Spinal cord (tissue), 10 donors: Measurements from ENCODE around the gene FAM47E. TPM values are rescaled to one million over a fixed set of nuclear protein-coding genes. Genes with fewer than 3 reads are reported as not detected.

Experiments used
- DNase-seq, 6 donors: peaks; one replicate each; pipeline versions ENCODE4 v3.0.0 to v3.0.0-alpha.2; 2013 to 2015; ENCODE audit warnings: low spot score in 6 of 6, low read depth in 4 of 6
- H3K27ac ChIP-seq: one replicate; pipeline ENCODE4 v1.5.1; 2013; ENCODE audit warnings: low read depth, low read length, control low read depth
- H3K27me3 ChIP-seq: one replicate; pipeline ENCODE4 v1.6.1; 2013; ENCODE audit warnings: low read length; ENCODE audit not compliant: control insufficient read depth, insufficient read depth
- H3K36me3 ChIP-seq: one replicate; pipeline ENCODE4 v1.6.1; 2013; ENCODE audit warnings: low read length; ENCODE audit not compliant: control insufficient read depth, insufficient read depth
- H3K4me1 ChIP-seq: one replicate; pipeline ENCODE4 v1.6.1; 2013; ENCODE audit warnings: low read length; ENCODE audit not compliant: control insufficient read depth, insufficient read depth
- H3K4me3 ChIP-seq: one replicate; pipeline ENCODE4 v1.5.1; 2013; ENCODE audit warnings: low read depth, low read length, control low read depth
- H3K9me3 ChIP-seq: one replicate; pipeline ENCODE4 v1.6.1; 2013; ENCODE audit warnings: low read length; ENCODE audit not compliant: control insufficient read depth, insufficient read depth
- WGBS: methylation state at CpG from one replicate; pipeline ENCODE4 v1.1.5; 2013; ENCODE audit warnings: missing lambda C conversion rate; ENCODE audit not compliant: insufficient coverage; 5-methylcytosine and 5-hydroxymethylcytosine counted together
- long read RNA-seq, 4 donors: transcript quantifications; one replicate each; lab custom pipeline, GENCODE V29; 2026
- polyA plus RNA-seq, 2 donors: library from polyadenylated mRNA; unstranded; fragments of 120-200 nt; gene quantifications; one replicate each; pipeline ENCODE4 v1.2.1, GENCODE V29; 2013; ENCODE audit not compliant: insufficient read length in 2 of 2
- total RNA-seq, 2 donors: library from RNA; depleted of rRNA in 1 of 2; stranded (reverse); fragments of 120-200 nt in 1 of 2; fragments of >200 nt in 1 of 2; gene quantifications; one replicate each; pipeline versions ENCODE4 v1.2.3 to v1.2.4, GENCODE V29; 2013 to 2014
- donor health status: healthy.

Gene FAM47E, protein sequence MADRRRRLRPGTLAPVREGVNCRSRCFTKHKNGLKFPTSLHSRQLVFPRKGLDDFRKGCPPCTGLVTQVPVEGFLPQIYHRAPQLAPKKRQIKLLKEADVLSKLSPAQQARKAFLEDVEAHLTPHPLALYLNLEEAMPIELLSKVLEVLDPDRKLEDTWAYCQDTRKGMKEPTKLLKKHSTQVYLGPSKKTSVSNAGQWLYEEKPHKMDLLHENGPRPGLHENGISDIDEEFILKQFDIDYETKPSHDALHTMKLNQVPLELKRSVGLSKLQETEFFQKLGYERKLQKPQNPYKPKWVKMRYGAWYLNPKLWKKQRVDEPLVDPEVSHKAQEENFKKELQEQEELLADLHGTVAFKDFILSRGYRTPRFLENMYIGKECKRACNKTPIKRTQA
- total RNA-seq: 10 to 100 TPM in 1 of 2 donors, 1 to 10 TPM in 1; 9.4 to 14.8 TPM
- polyA plus RNA-seq: 1 to 10 TPM; 7.9 to 9.5 TPM
- long read RNA-seq, donor 1: 0 reads
- long read RNA-seq, donor 2: 0 reads
- long read RNA-seq, donor 3, partial matches to known transcripts: 0 of 1 reads
- long read RNA-seq, donor 3, other reads (novel, unspliced or antisense): 0 of 1 reads
- long read RNA-seq, donor 4: 0 reads

DNA sequence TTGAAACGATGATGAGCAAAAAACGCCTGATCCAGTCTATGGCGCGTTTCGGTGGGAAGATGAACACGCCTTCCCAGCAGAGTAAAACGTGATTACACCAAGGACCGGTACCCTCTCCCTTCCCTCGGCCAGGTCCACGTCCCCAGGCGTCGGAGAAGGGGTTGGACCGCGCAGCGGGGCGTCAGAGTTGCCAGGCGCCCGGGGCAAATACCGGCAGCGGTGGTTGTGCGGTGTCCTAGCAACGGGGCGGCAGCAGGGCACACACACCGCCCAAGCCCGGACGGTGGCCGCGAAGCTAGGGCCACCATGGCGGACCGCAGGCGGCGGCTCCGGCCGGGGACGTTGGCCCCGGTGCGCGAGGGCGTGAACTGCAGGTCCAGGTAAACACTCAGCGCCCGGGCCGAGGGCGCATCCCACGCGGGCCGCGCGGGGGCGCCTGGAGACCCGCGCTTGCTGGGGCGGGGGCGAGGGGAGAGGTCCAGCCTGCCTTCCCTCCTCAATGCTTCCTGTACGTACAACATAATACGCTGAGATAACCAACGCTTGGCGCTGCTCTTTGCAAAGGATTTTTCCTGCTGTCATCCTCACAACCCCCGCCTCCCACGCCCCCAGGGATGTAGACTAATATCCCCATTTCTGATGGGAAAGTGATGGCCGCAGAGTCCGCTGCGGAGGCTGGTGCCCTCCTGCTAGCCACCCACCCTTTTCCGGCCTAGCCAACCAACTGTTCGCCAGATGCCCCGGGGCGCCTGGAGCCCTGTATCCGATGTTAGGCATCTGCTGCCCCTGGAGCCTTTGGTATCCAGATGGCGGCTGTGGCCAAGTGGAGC lies at the start of gene FAM47E:
TSS of gene FAM47E (plus strand) at position 281 of the 830 bp plus-strand sequence. CDS start at position 307, 26 bp downstream.
- H3K9me3 ChIP-seq: no peaks in the 10 kb centered on the region
- peak; percentile 52 to 91 (median 65) for DNase-seq
- peak within 1 kb of the TSS; percentile 58 for H3K4me3 ChIP-seq
- no peak within 1 kb of the TSS for H3K27ac ChIP-seq
- H3K36me3 ChIP-seq: peaks cover 2% of the 10 kb centered on the region
- H3K4me1 ChIP-seq: peaks cover 7% of the 10 kb centered on the region
- H3K27me3 ChIP-seq: peaks cover 8% of the 10 kb centered on the region
- 2% methylated on average over 66 of the region's 68 CpGs for WGBS

DNA sequence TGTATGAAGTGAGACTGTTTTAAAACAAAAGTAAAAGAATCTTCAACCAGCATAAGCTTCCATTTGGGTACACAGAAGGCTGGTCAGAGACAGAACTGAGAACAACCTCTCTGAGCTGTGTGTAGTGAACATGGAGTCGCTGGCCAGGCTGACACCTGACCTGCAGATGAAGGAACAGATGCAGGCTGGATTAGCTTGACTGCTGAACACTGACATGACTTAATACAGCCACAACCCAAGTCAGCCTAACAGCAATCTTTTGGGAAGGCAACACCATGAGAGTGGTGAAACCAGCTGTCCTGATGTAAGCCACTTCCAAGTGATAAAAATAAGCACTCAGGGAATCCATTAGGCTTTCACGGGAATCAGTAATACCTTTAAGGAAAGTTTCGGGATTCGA lies 48.0 kb upstream of the FAM47E start:
- 68% methylated on average over 2 of the region's 4 CpGs for WGBS
- peaks cover 23% of the 10 kb centered on the region for H3K4me1 ChIP-seq
- no peaks in the 10 kb centered on the region for H3K36me3 ChIP-seq
- no peak overlapping the region for H3K4me3 ChIP-seq
- no peaks in the 10 kb centered on the region for H3K27me3 ChIP-seq
- H3K27ac ChIP-seq: no peak overlapping the region
- DNase-seq: no peak
- no peaks in the 10 kb centered on the region for H3K9me3 ChIP-seq

DNA sequence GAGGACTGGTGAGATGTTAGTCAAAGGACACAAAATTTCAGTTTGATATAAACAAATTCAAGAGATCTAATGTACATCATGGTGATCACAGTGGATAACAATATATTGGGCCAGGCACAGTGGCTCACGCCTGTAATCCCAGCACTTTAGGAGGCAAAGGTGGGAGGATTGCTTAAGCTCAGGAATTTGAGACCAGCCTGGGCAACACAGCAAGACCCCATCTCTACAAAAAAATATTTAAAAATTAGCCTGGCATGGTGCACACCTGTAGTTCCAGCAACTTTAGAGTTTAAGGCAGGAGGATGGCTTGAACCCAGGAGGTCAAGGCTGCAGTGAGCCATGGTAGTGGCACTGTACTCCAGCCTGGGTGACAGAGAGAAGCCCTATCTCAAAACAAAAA lies 46.6 kb upstream of the FAM47E start:
- no peaks in the 10 kb centered on the region for H3K9me3 ChIP-seq

DNA sequence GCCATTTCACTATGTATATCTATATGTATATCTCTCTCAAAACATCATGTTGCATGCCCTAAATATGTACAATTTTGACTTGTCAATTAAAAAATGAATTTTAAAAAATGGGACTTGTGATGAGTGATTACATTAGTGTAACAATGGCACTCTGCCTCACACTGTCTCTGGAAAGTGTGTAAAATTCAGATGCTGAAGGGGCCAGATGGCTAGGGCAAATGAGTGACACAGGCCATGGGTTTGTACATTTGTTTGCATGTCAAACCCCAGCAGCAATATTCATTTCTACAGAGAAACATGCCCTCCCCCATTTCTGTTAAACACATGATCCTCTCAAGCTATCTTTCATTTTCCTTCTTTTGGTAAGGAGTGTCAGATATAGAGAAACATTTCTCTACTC lies 46.0 kb upstream of the FAM47E start:
- H3K27ac ChIP-seq: no peak overlapping the region

More for the DNA sequence above, 46.6 kb upstream of the FAM47E start:
- Histone ChIP-seq H3K27me3 (no peaks in the 10 kb centered on the region), H3K4me1 (peaks cover 16% of the 10 kb centered on the region), H3K4me3 (no peak overlapping the region), H3K27ac (no peak overlapping the region), H3K36me3 (no peaks in the 10 kb centered on the region)
- no CpG with 5 or more reads among the region's 1 CpG for WGBS
- DNase-seq: no peak

DNA sequence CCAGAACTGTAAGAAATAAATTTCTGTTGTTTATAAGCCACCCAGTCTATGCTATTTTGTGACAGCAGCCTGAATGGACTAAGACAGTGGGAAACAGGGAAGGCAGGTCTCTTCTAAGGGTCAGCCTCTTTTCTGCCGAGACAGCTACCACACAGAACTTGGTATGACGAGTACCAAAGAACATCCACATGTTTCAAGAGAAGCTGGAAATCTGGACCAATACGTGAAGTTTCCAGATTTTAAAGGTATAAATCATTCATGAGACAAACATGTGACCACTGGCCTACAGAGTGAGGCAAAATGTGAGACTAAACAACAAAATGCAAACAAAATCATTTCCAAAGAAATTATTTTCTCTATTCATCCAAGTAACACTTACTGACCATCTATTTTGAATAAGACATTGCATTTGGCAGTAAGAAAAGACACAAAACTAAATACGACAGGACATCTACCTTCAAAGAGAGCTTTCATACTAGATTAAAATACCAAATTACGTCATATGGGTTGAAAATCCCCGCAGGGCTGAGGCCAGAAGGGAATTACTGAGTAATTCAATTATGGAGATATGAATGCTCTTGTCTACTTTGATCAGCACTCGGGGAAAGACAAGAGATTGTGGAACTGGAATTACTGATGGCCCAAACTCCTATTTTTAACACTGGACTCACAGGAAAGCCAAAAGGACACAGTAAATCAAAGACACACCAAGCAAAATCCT lies 45.1 kb upstream of the FAM47E start:
- Histone ChIP-seq H3K36me3 (no peaks in the 10 kb centered on the region), H3K27ac (peak overlapping the region; percentile 20), H3K9me3 (no peaks in the 10 kb centered on the region), H3K4me1 (peaks cover 10% of the 10 kb centered on the region), H3K4me3 (no peak overlapping the region), H3K27me3 (no peaks in the 10 kb centered on the region)
- WGBS: 80% methylated on average over 2 of the region's 7 CpGs
- DNase-seq: no peak

More for the DNA sequence above, 46.0 kb upstream of the FAM47E start:
- Histone ChIP-seq H3K4me1 (peaks cover 15% of the 10 kb centered on the region), H3K36me3 (no peaks in the 10 kb centered on the region), H3K9me3 (no peaks in the 10 kb centered on the region), H3K27me3 (no peaks in the 10 kb centered on the region), H3K4me3 (no peak overlapping the region)
- DNase-seq: peak in 1 of 6 donors; percentile 74

DNA sequence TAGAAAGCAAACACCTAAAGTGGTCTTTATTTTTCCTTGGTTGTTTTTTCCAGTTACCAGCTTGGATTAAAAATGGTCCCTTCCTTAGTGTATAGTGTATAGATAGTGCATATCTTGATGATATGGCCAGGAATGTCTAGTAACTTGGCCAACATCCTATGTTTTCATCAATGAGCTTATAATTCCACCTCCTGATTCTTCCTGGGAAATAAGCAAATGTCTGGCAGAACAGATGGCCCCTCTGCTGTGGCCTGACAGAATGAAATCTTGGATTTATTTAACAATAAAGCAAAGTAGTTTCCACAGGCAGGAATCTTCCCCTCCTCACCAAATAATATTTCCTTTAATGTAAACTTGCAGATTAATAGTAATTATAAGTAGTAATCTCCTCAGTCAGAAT lies 44.0 kb upstream of the FAM47E start:
- peaks cover 6% of the 10 kb centered on the region for H3K4me1 ChIP-seq
- H3K27ac ChIP-seq: peak overlapping the region; percentile 87
- DNase-seq: peak in 1 of 6 donors; percentile 76
- no peaks in the 10 kb centered on the region for H3K36me3 ChIP-seq
- H3K27me3 ChIP-seq: no peaks in the 10 kb centered on the region
- no peak overlapping the region for H3K4me3 ChIP-seq
- H3K9me3 ChIP-seq: no peaks in the 10 kb centered on the region

DNA sequence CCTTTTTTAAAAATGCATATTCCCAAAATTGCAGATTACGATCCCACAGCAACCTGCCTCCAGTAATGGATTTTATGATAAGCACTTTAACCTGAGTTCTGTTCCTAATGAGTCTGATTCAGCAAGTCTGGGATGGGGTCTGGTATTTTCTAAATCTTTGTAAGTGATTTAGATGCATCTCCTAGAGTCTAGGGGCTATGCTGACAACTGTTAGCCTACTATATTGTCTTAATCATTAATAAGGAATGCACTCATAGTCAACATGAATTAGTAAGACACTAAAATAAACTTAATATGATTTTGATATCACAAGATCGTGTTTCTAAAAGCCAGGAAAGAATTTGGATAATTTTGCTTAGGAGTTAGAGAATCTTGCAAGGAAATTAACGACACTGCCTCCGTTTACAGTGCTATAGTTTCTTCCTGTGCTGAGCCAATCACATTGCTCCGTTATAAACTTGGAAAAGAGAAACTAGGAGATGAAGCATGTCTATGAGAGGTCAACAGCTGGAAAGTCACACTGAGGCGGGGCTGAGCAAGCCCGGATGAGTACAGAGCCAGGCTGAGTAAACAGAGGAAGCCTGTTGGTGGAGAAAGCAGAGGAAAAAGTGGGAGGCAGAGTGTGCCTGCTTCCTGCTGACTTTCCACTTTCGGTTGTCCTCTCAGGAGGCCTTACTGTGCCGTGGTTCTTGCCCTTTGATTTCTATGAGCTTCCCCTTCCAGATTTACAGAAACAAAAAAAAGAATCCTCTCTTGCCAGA lies 43.3 kb upstream of the FAM47E start:
- WGBS: 61% methylated on average over 6 of the region's 9 CpGs
- peaks cover 6% of the 10 kb centered on the region for H3K4me1 ChIP-seq
- no peaks in the 10 kb centered on the region for H3K27me3 ChIP-seq
- H3K4me3 ChIP-seq: peak overlapping the region; percentile 4
- no peaks in the 10 kb centered on the region for H3K36me3 ChIP-seq
- peak in 1 of 6 donors; percentile 66 for DNase-seq
- H3K27ac ChIP-seq: peak overlapping the region; percentile 87
- no peaks in the 10 kb centered on the region for H3K9me3 ChIP-seq

DNA sequence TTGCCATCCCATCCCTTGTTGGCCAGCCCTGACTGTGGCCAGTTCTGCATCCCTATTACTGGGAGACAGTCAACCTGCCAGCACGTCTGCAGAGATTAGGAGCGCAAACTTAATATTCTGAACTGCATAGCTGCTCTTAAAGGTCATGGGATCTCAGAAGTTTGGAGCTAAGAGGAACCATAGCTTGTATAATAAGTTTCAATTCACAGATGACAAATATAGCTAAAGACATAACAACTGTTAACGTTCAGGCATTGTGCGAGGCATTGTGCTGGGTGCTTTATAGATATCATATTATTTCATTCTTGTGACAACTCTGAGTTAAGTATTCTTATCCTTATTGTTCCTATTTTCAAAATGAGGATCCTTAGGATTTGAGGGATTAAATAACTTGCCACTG lies 41.6 kb upstream of the FAM47E start:
- Histone ChIP-seq H3K9me3 (no peaks in the 10 kb centered on the region), H3K4me1 (peaks cover 16% of the 10 kb centered on the region), H3K36me3 (no peaks in the 10 kb centered on the region), H3K27ac (no peak overlapping the region), H3K4me3 (no peak overlapping the region), H3K27me3 (no peaks in the 10 kb centered on the region)
- 79% methylated on average over 2 of the region's 4 CpGs for WGBS
- DNase-seq: no peak

DNA sequence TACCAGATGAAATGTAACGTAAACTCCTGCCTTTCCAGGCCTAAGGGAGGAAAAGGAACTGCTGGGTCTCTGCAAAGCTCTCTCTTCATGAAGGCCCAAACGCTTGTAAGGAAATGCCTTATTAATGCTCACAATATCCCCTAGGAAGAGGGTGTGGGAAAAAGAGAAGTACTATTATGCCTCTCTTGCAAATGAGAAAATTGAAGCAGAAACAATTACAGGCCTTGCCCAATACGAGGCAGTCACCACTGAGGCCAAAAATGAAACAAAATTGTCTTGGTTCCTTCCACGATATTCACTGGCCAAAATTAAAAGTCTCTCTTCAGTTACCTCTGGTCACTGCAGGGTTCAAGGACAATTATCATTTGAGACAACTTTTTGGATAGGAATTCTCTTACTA lies 41.1 kb upstream of the FAM47E start:
- 17% methylated on average over 2 of the region's 4 CpGs for whole genome bisulfite sequencing
- H3K4me1 ChIP-seq: peaks cover 20% of the 10 kb centered on the region
- no peak overlapping the region for H3K27ac ChIP-seq
- H3K27me3 ChIP-seq: no peaks in the 10 kb centered on the region
- no peak for DNase-seq
- no peaks in the 10 kb centered on the region for H3K9me3 ChIP-seq
- no peak overlapping the region for H3K4me3 ChIP-seq
- H3K36me3 ChIP-seq: no peaks in the 10 kb centered on the region
